Parathyroid adenoma (tissue), 2 donors: ENCODE measurements around the gene VPS13D.

ENCODE experiments used
- H2AFZ ChIP-seq: fragments of 300-600 bp; sonication (generic); one replicate; pipeline ENCODE4 v1.7.0; 2017; ENCODE audit warnings: antibody characterized with exemption, mild to moderate bottlenecking
- H3K27ac ChIP-seq: fragments of 300-600 bp; sonication (generic); one replicate; pipeline ENCODE4 v1.7.0; 2017
- H3K27me3 ChIP-seq: fragments of 300-600 bp; sonication (generic); one replicate; pipeline ENCODE4 v1.7.0; 2017; ENCODE audit warnings: low read length; ENCODE audit not compliant: control insufficient read depth, insufficient read depth
- H3K36me3 ChIP-seq: fragments of 300-600 bp; sonication (generic); one replicate; pipeline ENCODE4 v1.7.0; 2017; ENCODE audit warnings: low read length; ENCODE audit not compliant: control insufficient read depth, insufficient read depth
- H3K4me1 ChIP-seq: fragments of 300-600 bp; sonication (generic); one replicate; pipeline ENCODE4 v1.7.0; 2017; ENCODE audit warnings: control low read depth
- H3K4me2 ChIP-seq: fragments of 300-600 bp; sonication (generic); one replicate; pipeline ENCODE4 v1.7.0; 2017; ENCODE audit warnings: low read length
- H3K4me3 ChIP-seq: fragments of 300-600 bp; sonication (generic); one replicate; pipeline ENCODE4 v1.7.0; 2017; ENCODE audit warnings: low read depth, low read length
- H3K79me2 ChIP-seq: fragments of 300-600 bp; sonication (generic); one replicate; pipeline ENCODE4 v1.7.0; 2017; ENCODE audit warnings: control low read depth
- H3K9ac ChIP-seq: fragments of 300-600 bp; sonication (generic); one replicate; pipeline ENCODE4 v1.7.0; 2017; ENCODE audit warnings: mild to moderate bottlenecking
- H3K9me3 ChIP-seq: fragments of 300-600 bp; sonication (generic); one replicate; pipeline ENCODE4 v1.7.0; 2017; ENCODE audit warnings: low read length; ENCODE audit not compliant: control insufficient read depth
- TF ChIP-seq, protein P1 (sequence below): fragments of 300-600 bp; sonication (generic); IDR thresholded peaks from one replicate; pipeline ENCODE4 v1.7.0; 2017; ENCODE audit warnings: antibody characterized with exemption, mild to moderate bottlenecking
- donor health status: primary hyperparathyroidism.

VPS13D gene

DNA sequence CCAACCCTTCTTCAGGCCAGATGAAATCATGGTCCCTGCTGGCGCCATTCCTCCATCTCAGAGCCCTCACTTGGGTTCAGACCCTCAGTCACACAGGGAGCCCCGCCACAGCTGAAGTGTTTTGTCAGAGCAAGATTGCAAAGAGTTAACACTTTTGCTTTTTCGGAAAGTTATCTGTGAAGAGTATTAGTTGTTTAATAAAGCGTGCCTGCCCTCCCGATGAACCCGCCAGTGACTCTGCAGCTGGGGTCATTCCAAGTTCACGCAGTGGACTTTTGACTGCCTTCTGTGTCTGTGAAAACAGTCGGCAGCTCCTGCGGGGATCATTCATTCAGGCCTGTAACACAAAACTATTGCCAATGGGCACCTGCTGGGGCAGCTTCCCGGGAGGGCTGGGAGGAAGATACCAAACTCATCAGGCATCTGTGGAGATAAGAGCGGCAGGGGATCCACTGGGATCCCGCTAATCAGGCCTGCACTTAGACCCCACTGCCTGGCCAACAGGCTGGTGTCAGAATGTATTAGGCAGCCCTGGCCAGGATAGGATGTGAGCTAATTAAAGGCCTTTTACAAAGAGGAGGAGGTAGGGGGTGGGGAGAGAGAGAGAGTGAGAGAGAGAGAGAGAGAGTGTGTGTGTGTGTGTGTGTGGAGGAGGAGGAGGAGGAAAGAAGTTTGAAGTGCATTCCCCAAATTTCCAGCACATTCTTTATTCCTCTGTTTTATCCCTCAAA, 203.7 kb downstream of the VPS13D start:
- Histone ChIP-seq H3K4me2 (no peak overlapping the region), H3K27ac (no peak overlapping the region), H3K36me3 (no peaks in the 10 kb centered on the region), H3K4me1 (no peaks in the 10 kb centered on the region), H3K9me3 (no peaks in the 10 kb centered on the region), H3K27me3 (no peaks in the 10 kb centered on the region), H3K79me2 (no peaks in the 10 kb centered on the region), H3K9ac (no peak overlapping the region), H3K4me3 (no peak overlapping the region), H2AFZ (no peak overlapping the region)
- TF ChIP-seq, protein P1, sequence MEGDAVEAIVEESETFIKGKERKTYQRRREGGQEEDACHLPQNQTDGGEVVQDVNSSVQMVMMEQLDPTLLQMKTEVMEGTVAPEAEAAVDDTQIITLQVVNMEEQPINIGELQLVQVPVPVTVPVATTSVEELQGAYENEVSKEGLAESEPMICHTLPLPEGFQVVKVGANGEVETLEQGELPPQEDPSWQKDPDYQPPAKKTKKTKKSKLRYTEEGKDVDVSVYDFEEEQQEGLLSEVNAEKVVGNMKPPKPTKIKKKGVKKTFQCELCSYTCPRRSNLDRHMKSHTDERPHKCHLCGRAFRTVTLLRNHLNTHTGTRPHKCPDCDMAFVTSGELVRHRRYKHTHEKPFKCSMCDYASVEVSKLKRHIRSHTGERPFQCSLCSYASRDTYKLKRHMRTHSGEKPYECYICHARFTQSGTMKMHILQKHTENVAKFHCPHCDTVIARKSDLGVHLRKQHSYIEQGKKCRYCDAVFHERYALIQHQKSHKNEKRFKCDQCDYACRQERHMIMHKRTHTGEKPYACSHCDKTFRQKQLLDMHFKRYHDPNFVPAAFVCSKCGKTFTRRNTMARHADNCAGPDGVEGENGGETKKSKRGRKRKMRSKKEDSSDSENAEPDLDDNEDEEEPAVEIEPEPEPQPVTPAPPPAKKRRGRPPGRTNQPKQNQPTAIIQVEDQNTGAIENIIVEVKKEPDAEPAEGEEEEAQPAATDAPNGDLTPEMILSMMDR, result no peak

DNA sequence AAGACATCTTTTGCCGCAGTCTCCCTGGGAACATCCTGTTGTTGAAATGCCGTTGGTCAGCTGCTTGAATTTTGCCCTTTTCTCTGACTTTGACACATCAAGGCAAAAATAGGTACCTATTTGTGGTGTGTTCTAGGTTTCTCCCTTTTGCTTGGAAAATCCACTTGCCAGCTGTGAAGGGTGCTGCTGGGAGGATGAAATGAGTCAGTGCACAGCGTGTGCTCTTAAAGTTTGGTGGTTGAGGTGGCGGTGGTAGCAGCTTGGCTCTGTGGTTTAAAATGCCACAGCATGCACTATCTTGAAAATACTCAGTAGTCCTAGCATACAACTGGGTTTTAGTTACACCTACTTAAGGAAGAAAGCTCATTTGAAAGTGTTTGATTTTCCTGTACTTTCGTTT, 204.3 kb downstream of the VPS13D start:
- no peak overlapping the region for H3K4me3 ChIP-seq
- no peak overlapping the region for H3K27ac ChIP-seq
- H3K27me3 ChIP-seq, result no peaks in the 10 kb centered on the region
- H3K4me2 ChIP-seq, result no peak overlapping the region
- no peak overlapping the region for H3K9ac ChIP-seq
- no peaks in the 10 kb centered on the region for H3K36me3 ChIP-seq
- H3K9me3 ChIP-seq, result no peaks in the 10 kb centered on the region
- no peak overlapping the region for H2AFZ ChIP-seq
- H3K4me1 ChIP-seq, result no peaks in the 10 kb centered on the region
- TF ChIP-seq, protein P1, result no peak
- H3K79me2 ChIP-seq, result no peaks in the 10 kb centered on the region

DNA sequence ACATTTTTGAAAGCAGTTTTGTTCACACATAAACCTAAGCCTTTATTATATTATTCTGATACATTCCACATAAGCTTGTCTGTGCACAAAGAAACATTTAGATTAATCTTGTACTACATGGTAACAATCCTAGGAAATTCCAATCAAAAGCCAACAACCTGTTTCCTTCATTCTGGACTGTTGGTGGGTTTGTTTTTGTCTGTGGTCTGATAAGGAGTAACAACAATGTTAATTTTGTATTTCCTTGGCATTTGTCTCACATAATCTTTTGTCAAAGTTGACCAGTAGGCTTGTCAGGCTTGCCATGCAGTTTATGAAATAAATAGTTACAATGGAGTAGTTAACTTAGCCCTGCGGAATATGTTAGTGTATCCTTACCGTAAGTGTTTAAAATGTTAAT, 204.9 kb downstream of the VPS13D start:
- Histone ChIP-seq H3K4me1 (no peaks in the 10 kb centered on the region), H3K36me3 (no peaks in the 10 kb centered on the region), H3K4me3 (no peak overlapping the region), H2AFZ (no peak overlapping the region), H3K4me2 (no peak overlapping the region), H3K9ac (no peak overlapping the region), H3K27ac (no peak overlapping the region), H3K27me3 (no peaks in the 10 kb centered on the region), H3K79me2 (no peaks in the 10 kb centered on the region), H3K9me3 (no peaks in the 10 kb centered on the region)
- TF ChIP-seq, protein P1, result no peak

DNA sequence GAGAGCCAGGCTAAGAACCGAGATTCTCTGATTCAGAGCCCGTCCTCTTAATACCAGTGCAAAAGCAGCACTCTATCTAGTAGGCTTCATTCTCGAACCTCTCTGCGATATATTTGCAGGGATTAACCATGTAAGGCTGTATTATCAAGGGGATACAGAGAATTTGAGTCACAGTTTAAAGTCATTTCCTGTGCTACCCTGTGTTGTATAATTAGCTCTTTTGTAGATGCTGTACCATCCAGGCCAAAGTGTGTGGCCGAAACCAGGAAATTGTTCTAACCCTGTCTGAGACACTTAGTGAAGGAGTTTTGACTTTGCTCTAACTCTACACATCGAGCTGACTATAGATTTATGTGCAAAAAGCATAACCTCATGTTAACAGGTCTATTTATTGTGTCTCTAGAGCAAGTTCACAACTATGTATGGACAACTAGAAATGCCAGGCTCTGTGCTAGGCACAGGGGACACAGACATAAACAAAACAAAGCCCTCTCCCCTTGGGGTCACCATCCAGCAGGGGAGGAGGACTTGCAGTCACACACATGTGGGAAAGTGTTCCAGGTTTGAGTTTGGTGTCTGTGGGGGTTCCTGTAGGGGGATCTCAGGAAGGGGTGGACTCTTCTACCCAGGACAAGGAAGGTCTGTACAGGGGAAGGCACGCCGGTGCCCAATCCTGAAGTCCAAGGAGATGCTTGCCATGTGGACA, 206.0 kb downstream of the VPS13D start:
- Histone ChIP-seq H3K9ac (no peak overlapping the region), H3K4me3 (no peak overlapping the region), H3K4me1 (no peaks in the 10 kb centered on the region), H2AFZ (no peak overlapping the region), H3K79me2 (no peaks in the 10 kb centered on the region), H3K36me3 (no peaks in the 10 kb centered on the region), H3K9me3 (no peaks in the 10 kb centered on the region), H3K27ac (no peak overlapping the region), H3K27me3 (no peaks in the 10 kb centered on the region), H3K4me2 (no peak overlapping the region)
- TF ChIP-seq, protein P1, result no peak

DNA sequence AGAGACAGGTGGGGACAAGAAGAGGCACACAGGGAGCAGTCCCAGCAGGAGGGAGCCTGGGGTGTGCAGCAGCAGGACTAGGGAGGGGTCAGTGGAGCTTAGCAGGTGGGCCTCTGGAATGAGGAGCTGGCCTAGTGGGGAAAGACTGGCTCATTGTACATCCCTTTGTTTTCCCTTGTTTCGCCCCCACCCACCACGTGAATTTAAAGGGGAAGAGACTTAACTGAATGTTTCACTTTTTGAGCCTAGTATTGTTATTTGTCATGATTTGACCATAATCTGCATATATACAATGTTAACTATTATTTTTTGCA, 206.5 kb downstream of the VPS13D start:
- TF ChIP-seq, protein P1, result no peak
- no peaks in the 10 kb centered on the region for H3K36me3 ChIP-seq
- H3K27me3 ChIP-seq, result no peaks in the 10 kb centered on the region
- H3K27ac ChIP-seq, result no peak overlapping the region
- H3K4me2 ChIP-seq, result no peak overlapping the region
- H3K9ac ChIP-seq, result no peak overlapping the region
- no peaks in the 10 kb centered on the region for H3K9me3 ChIP-seq
- H3K4me1 ChIP-seq, result no peaks in the 10 kb centered on the region
- H3K4me3 ChIP-seq, result no peak overlapping the region
- no peaks in the 10 kb centered on the region for H3K79me2 ChIP-seq
- no peak overlapping the region for H2AFZ ChIP-seq
